Natural killer cell treated with Interleukin-12 subunit alpha and Interleukin-12 subunit beta and Interleukin-15 and Interleukin-18, amount 100 ng/mL, for 72 hours (primary cell): ENCODE data around the gene SSTR4. TPM values are rescaled to one million over a fixed set of nuclear protein-coding genes. Genes with fewer than 3 reads are reported as not detected.

ENCODE experiments used
- ATAC-seq, 2 donors: fragments of 150-1000 bp; cut with Tn5 transposase in 1 of 2; sonication (Bioruptor Pico), chemical (Tn5 transposase) in 1 of 2; 2 replicates each; pipeline ENCODE4 v1.10.0; 2021
- DNase-seq: peaks from one replicate; pipeline ENCODE4 v3.0.0; 2022; ENCODE audit warnings: low spot score
- H3K27ac Mint-ChIP-seq, 2 donors: 1 replicate in 1 of 2; 2 replicates in 1 of 2; pipeline ENCODE4 v1.8.0; 2022; ENCODE audit warnings: mixed read lengths in 2 of 2, mild to moderate bottlenecking in 1 of 2, moderate library complexity in 1 of 2
- H3K27me3 Mint-ChIP-seq, 2 donors: 1 replicate in 1 of 2; 2 replicates in 1 of 2; pipeline ENCODE4 v1.8.0; 2022; ENCODE audit warnings: mixed read lengths in 2 of 2
- H3K36me3 Mint-ChIP-seq: one replicate; pipeline ENCODE4 v1.8.0; 2022; ENCODE audit warnings: mixed read lengths
- H3K4me1 Mint-ChIP-seq, 2 donors: 1 replicate in 1 of 2; 2 replicates in 1 of 2; pipeline ENCODE4 v1.8.0; 2022; ENCODE audit warnings: low read depth in 2 of 2, mixed read lengths in 2 of 2, mild to moderate bottlenecking in 1 of 2
- H3K4me3 Mint-ChIP-seq: one replicate; pipeline ENCODE4 v1.8.0; 2022; ENCODE audit warnings: mixed read lengths
- H3K9me3 Mint-ChIP-seq: 2 replicates; pipeline ENCODE4 v1.8.0; 2022; ENCODE audit warnings: mixed read lengths
- total RNA-seq, 2 donors: library from RNA; stranded (reverse); gene quantifications; one replicate each; pipeline ENCODE4 v1.2.3, GENCODE V29; 2022

SSTR4 gene
- total RNA-seq, 2 donors from 2014 or later: not detected

- Mint-ChIP-seq H3K9me3 (no peaks in the 10 kb centered on the region), H3K36me3 (no peaks in the 10 kb centered on the region), H3K27me3 (no peaks in the 10 kb centered on the region), H3K4me3 (no peak overlapping the region), H3K27ac (no peak overlapping the region), H3K4me1 (peaks cover 0 to 2% of the 10 kb centered on the region in 2 donors)
- ATAC-seq: no peak
- no peak for DNase-seq
These were observed 36.9 kb downstream of the SSTR4 start for GRCh38 chr20:23071996-23072395.

GRCh38 chr20:23072892-23073586, 37.9 kb downstream of the SSTR4 start:
- no peaks in the 10 kb centered on the region for H3K27me3 Mint-ChIP-seq
- DNase-seq (no peak), ATAC-seq (no peak)
- no peaks in the 10 kb centered on the region for H3K36me3 Mint-ChIP-seq
- H3K27ac Mint-ChIP-seq: no peak overlapping the region
- no peak overlapping the region for H3K4me3 Mint-ChIP-seq
- H3K4me1 Mint-ChIP-seq: peaks cover under 1 to 9% of the 10 kb centered on the region in 2 donors
- H3K9me3 Mint-ChIP-seq: no peaks in the 10 kb centered on the region

DNA sequence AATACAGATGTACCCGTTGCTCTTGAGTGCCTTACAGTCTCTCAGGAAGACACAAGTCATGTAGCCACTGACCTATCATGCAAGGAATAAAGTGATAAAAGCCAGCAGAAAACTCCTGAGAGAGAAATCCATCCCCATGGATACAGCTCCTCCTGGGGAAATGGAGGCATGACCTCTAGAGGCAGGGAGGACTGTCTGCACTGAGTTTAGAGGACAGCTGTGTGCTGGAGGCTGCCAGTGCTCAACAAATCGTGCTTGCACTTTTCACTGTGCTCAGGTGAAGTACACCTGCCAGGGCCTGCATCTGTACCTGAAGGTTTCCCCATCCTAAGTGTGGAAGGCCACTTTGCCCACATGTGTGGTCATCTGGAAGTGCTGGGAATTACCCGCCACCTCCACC, 38.9 kb downstream of the SSTR4 start:
- peaks cover 7 to 9% of the 10 kb centered on the region in 2 donors for H3K4me1 Mint-ChIP-seq
- no peaks in the 10 kb centered on the region for H3K27me3 Mint-ChIP-seq
- no peaks in the 10 kb centered on the region for H3K9me3 Mint-ChIP-seq
- H3K4me3 Mint-ChIP-seq: no peak overlapping the region
- H3K36me3 Mint-ChIP-seq: no peaks in the 10 kb centered on the region
- DNase-seq: no peak
- no peak overlapping the region for H3K27ac Mint-ChIP-seq
- ATAC-seq: no peak

DNA sequence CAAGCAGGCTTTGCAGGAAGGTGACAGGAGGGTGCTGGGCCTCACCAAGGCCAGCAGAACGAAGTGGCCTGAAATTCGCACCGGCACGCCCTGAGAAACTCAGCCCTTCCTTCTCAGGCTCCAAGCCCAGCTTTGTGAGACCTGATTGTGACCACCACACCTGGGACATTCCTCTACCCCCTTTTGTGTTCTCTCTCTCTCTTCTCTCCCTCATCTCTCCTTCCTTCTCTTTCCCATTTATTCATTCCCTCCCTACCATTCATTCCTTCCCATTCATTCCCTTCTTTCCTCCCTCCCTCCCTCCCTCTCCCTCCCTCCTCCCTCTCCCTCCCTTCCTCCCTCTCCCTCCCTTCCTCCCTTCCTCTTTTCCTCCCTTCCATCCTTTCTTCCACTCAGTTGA, 42.2 kb downstream of the SSTR4 start:
- DNase-seq (no peak), ATAC-seq (no peak)
- H3K4me3 Mint-ChIP-seq: no peak overlapping the region
- H3K4me1 Mint-ChIP-seq: peaks cover 20% of the 10 kb centered on the region in 2 donors
- H3K27ac Mint-ChIP-seq: no peak overlapping the region
- H3K9me3 Mint-ChIP-seq: no peaks in the 10 kb centered on the region
- no peaks in the 10 kb centered on the region for H3K36me3 Mint-ChIP-seq
- H3K27me3 Mint-ChIP-seq: no peaks in the 10 kb centered on the region

- DNase-seq (no peak), ATAC-seq (no peak)
- H3K36me3 Mint-ChIP-seq: no peaks in the 10 kb centered on the region
- no peak overlapping the region for H3K27ac Mint-ChIP-seq
- no peaks in the 10 kb centered on the region for H3K9me3 Mint-ChIP-seq
- H3K4me3 Mint-ChIP-seq: no peak overlapping the region
- H3K27me3 Mint-ChIP-seq: no peaks in the 10 kb centered on the region
- peaks cover 32% of the 10 kb centered on the region in 2 donors for H3K4me1 Mint-ChIP-seq
These were observed 43.4 kb downstream of the SSTR4 start for GRCh38 chr20:23078351-23079015.

- DNase-seq (no peak), ATAC-seq (no peak)
- Mint-ChIP-seq H3K4me1 (peaks cover 35% of the 10 kb centered on the region in 2 donors), H3K36me3 (no peaks in the 10 kb centered on the region), H3K27ac (no peak overlapping the region), H3K27me3 (no peaks in the 10 kb centered on the region), H3K9me3 (no peaks in the 10 kb centered on the region), H3K4me3 (no peak overlapping the region)
These were observed 43.9 kb downstream of the SSTR4 start for GRCh38 chr20:23079016-23079351.

DNA sequence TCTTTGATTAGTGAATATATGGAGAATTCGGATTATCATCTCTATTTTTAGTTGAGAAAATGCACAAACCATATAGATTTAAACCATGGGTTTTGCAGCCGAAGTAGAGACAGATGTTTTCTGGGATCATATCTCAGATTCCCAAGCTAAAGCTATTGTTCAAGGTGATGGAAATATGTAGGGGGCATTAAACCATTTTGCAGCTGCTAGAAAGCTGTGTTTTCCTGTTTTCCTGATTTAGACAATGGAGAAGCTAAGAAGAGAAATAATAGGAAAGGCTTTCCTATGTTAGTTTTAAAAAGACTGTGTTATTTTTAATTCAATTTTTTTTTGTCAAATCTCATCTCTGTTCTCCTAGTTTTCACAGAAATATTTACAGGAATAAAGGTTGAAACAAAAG, 44.8 kb downstream of the SSTR4 start:
- Mint-ChIP-seq H3K4me1 (peaks cover 39 to 41% of the 10 kb centered on the region in 2 donors), H3K4me3 (no peak overlapping the region), H3K9me3 (no peaks in the 10 kb centered on the region), H3K27ac (no peak overlapping the region), H3K36me3 (no peaks in the 10 kb centered on the region), H3K27me3 (no peaks in the 10 kb centered on the region)
- no peak for DNase-seq
- no peak for ATAC-seq

- H3K27me3 Mint-ChIP-seq: no peaks in the 10 kb centered on the region
- H3K27ac Mint-ChIP-seq: peak overlapping the region in 1 of 2 donors; percentile 83
- H3K4me3 Mint-ChIP-seq: no peak overlapping the region
- no peak for DNase-seq
- no peak for ATAC-seq
- H3K9me3 Mint-ChIP-seq: no peaks in the 10 kb centered on the region
- no peaks in the 10 kb centered on the region for H3K36me3 Mint-ChIP-seq
- peaks cover 37 to 41% of the 10 kb centered on the region in 2 donors for H3K4me1 Mint-ChIP-seq
These were observed 45.4 kb downstream of the SSTR4 start for GRCh38 chr20:23080521-23080920.

DNA sequence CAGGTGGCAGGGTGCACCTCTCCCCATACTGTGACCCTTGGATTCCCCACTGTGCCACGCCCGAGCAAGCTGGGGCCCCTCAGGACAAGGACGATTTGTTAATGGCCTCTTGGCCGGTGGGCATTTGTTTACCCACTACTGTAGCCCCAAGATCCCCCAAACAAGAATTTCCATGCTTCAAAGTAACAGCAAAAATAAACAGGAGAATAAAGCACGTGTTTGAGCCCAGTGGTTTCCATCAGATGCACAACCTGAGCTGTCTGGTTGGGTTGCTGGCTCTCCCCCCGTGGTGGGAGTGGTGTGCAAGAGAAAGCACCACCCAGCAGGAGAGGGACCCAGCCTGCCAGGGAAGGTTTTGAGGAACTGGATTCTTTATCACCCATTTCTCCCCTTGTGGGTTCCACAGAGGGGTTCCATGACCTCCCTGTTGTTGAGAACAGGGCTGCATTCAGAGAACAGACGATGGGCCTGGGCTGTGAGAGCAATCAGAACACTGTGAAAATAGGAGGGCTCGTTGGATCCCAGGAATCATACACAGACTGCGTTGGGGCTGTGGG, 46.2 kb downstream of the SSTR4 start:
- no peaks in the 10 kb centered on the region for H3K27me3 Mint-ChIP-seq
- DNase-seq (no peak), ATAC-seq (no peak)
- no peak overlapping the region for H3K4me3 Mint-ChIP-seq
- no peaks in the 10 kb centered on the region for H3K36me3 Mint-ChIP-seq
- peaks cover 42 to 44% of the 10 kb centered on the region in 2 donors for H3K4me1 Mint-ChIP-seq
- peak overlapping the region in 1 of 2 donors; percentile 83 for H3K27ac Mint-ChIP-seq
- H3K9me3 Mint-ChIP-seq: no peaks in the 10 kb centered on the region

DNA sequence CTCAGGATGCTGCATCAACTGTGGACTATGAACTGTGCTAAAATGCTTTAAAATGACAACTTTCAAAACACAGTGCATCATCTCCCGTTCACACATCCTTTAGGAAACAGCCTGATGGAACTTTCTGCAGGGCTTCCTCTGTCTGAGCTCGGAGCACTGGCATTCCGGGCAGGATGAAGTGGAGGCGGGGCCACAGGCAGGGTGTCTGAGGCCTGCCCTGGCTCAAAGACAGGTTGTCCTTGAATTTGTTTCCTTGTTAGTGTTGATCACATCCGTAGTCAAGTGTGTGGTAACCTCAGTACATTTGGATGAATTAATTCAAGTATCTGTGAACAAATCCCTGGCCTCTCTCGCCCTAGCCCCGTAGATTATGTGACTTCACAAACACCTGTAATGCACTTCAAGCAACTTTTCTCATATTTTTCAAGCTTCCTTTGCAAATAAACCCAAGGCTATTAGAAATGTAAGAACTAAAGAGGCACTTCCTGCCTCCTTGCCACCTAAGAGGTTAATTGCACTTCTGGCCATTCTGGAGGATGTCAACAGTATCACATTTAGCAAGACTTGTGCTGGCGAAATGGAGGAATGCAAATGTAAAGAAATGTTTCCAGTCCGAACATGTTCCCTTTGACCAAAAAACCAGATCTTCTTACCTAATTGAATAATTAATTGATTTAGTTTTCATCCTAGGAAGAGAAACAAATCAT, 47.9 kb downstream of the SSTR4 start:
- H3K4me1 Mint-ChIP-seq: peaks cover 53 to 58% of the 10 kb centered on the region in 2 donors
- peak overlapping the region; percentile 81 to 83 for H3K27ac Mint-ChIP-seq
- H3K4me3 Mint-ChIP-seq: peak overlapping the region; percentile 81
- no peak for DNase-seq
- ATAC-seq: no peak
- H3K36me3 Mint-ChIP-seq: no peaks in the 10 kb centered on the region
- no peaks in the 10 kb centered on the region for H3K9me3 Mint-ChIP-seq
- no peaks in the 10 kb centered on the region for H3K27me3 Mint-ChIP-seq

DNA sequence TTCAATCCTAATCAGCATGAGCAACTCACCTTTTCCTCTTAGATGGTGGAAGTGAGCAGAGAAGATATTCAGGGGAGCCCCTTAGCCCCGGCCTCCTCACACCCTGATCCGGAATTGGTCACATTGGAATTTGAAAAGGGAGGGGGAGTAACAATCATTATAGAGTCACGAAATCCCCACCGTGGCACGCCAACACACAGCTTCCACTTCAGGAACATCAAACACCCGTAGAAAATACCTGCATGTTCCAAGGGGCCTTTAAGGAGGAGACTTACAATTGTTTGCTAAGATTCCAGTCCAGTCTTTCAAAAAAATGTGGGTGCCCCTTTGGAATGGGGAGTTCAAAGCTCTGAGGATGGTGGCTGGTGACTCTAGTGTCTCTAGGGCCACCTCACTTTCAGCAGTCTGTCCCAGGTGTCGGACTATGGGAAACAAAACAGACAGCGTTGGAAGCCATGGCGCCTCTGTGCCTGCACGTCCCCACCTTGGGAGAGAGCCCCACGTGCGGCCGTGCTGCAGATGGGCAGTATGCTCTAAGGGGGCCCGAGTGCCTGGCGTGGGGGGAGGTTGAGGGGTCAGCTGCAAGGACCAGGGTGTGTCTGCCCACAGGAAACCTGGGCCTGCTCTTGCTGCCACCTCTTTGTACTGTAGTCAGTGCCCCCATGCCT, 48.6 kb downstream of the SSTR4 start:
- Mint-ChIP-seq H3K27me3 (peaks cover 0 to 2% of the 10 kb centered on the region in 2 donors), H3K27ac (peak overlapping the region; percentile 81 to 83), H3K4me3 (peak overlapping the region; percentile 81), H3K36me3 (no peaks in the 10 kb centered on the region), H3K9me3 (no peaks in the 10 kb centered on the region), H3K4me1 (peaks cover 52 to 56% of the 10 kb centered on the region in 2 donors)
- DNase-seq: no peak
- no peak for ATAC-seq

DNA sequence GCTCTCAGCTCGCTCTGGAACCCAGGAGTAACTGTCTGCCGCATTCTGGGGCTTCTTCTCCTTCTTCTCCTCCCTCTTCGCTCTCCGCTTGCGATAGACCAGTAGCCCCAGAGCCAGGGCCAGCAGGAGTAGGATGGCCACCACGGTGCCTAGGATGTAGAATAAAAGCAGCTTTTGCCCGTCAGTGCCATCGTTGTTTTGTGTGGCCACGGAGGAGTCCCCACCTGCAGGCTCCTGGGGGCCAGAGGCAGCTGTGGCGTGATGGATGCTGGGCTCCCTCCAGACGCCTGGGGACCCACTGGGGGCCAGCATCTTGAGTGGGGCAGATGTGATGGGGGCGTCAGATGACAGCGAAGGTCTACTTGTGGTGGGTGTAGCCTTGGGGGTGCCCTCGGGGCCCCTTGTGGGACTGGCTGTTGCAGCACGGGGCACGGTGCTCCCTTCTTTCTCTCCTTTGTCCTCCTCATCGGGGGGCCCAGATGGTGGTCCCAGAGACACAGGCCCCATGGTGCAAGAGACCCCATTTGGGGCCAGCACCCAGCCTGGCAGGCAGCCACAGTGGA, 49.3 kb downstream of the SSTR4 start:
- H3K36me3 Mint-ChIP-seq: no peaks in the 10 kb centered on the region
- H3K4me3 Mint-ChIP-seq: peak overlapping the region; percentile 81
- peaks cover 0 to 2% of the 10 kb centered on the region in 2 donors for H3K27me3 Mint-ChIP-seq
- DNase-seq (no peak), ATAC-seq (no peak)
- H3K9me3 Mint-ChIP-seq: no peaks in the 10 kb centered on the region
- peak overlapping the region; percentile 44 to 67 for H3K27ac Mint-ChIP-seq
- H3K4me1 Mint-ChIP-seq: peaks cover 52 to 57% of the 10 kb centered on the region in 2 donors

GRCh38 chr20:23084845-23085365, 49.8 kb downstream of the SSTR4 start:
- H3K4me1 Mint-ChIP-seq: peaks cover 52 to 57% of the 10 kb centered on the region in 2 donors
- ATAC-seq: no peak
- DNase-seq: no peak
- no peaks in the 10 kb centered on the region for H3K36me3 Mint-ChIP-seq
- peak overlapping the region; percentile 95 to 97 for H3K27ac Mint-ChIP-seq
- H3K27me3 Mint-ChIP-seq: peaks cover 0 to 2% of the 10 kb centered on the region in 2 donors
- no peaks in the 10 kb centered on the region for H3K9me3 Mint-ChIP-seq
- H3K4me3 Mint-ChIP-seq: peak overlapping the region; percentile 81
